Measurements from ENCODE around the gene MROH7. TPM values are rescaled to one million over a fixed set of nuclear protein-coding genes. Genes with fewer than 3 reads are reported as not detected.

Gene MROH7
- total and polyA plus RNA-seq, 4 donors: 0.07 to 2.8 (median 0.58) TPM

GRCh38 chr1:54683453-54683852 is 41.9 kb downstream of the MROH7 start:
- Histone ChIP-seq H3K27me3 (ENCODE audit: control insufficient read depth in 4 of 4, insufficient read depth in 4 of 4, low read length in 3 of 4) (no peaks in the 10 kb centered on the region), H3K4me3 (ENCODE audit: low read depth in 1 of 3, low read length in 3 of 3) (no peak overlapping the region), H3K9ac (ENCODE audit: low read depth in 1 of 2, low read length in 2 of 2) (no peak overlapping the region), H3K4me1 (ENCODE audit: control insufficient read depth in 4 of 4, insufficient read depth in 4 of 4, low read length in 3 of 4) (peaks cover 0 to 14% (median 5%) of the 10 kb centered on the region in 4 donors), H3K36me3 (ENCODE audit: control insufficient read depth in 4 of 4, insufficient read depth in 3 of 4, low read depth in 1 of 4, low read length in 3 of 4) (peaks cover 0 to 9% (median 0%) of the 10 kb centered on the region in 4 donors), H3K9me3 (ENCODE audit: control insufficient read depth in 4 of 4, low read length in 3 of 4) (no peaks in the 10 kb centered on the region), H3K27ac (ENCODE audit: low read depth in 1 of 2, low read length in 2 of 2) (no peak overlapping the region)
- TF ChIP-seq FOXA1 (IDR thresholded peaks at IDR 0.05): no peak
- no peak for TF ChIP-seq RXRA (IDR thresholded peaks at IDR 0.05)
- TF ChIP-seq CTCF (IDR thresholded peaks at IDR 0.05; ENCODE audit: low read depth, low read length, missing input control): no peak
- TF ChIP-seq TAF1 (conservative IDR thresholded peaks at IDR 0.05): no peak
- TF ChIP-seq YY1 (IDR thresholded peaks at IDR 0.05): no peak
- no peak for TF ChIP-seq ZBTB33 (IDR thresholded peaks at IDR 0.05)
- TF ChIP-seq ATF3 (IDR thresholded peaks at IDR 0.05): no peak
- no peak for TF ChIP-seq HNF4G (IDR thresholded peaks at IDR 0.05)
- no peak for TF ChIP-seq JUND (IDR thresholded peaks at IDR 0.05)
- TF ChIP-seq MAX (IDR thresholded peaks at IDR 0.05): no peak
- TF ChIP-seq HNF4A (conservative IDR thresholded peaks at IDR 0.05): no peak
- no peak for TF ChIP-seq NR2F2 (IDR thresholded peaks at IDR 0.05)
- no peak for TF ChIP-seq RAD21 (IDR thresholded peaks at IDR 0.05)
- TF ChIP-seq EGR1 (IDR thresholded peaks at IDR 0.05; ENCODE audit: low read depth in 2 of 2): no peak
- TF ChIP-seq GABPA (IDR thresholded peaks at IDR 0.05 in 1 of 2, conservative IDR thresholded peaks at IDR 0.05 in 1 of 2): no peak
- WGBS: 96% methylated on average over 6 of the region's 6 CpGs
- no peak for DNase-seq (ENCODE audit: low spot score)

GRCh38 chr1:54685335-54685905 is 43.8 kb downstream of the MROH7 start:
- Histone ChIP-seq H3K36me3 (ENCODE audit: control insufficient read depth in 4 of 4, insufficient read depth in 3 of 4, low read depth in 1 of 4, low read length in 3 of 4) (peaks cover 0 to 6% (median 0%) of the 10 kb centered on the region in 4 donors), H3K4me3 (ENCODE audit: low read depth in 1 of 3, low read length in 3 of 3) (no peak overlapping the region), H3K9me3 (ENCODE audit: control insufficient read depth in 4 of 4, low read length in 3 of 4) (no peaks in the 10 kb centered on the region), H3K27me3 (ENCODE audit: control insufficient read depth in 4 of 4, insufficient read depth in 4 of 4, low read length in 3 of 4) (no peaks in the 10 kb centered on the region), H3K27ac (ENCODE audit: low read depth in 1 of 2, low read length in 2 of 2) (no peak overlapping the region), H3K9ac (ENCODE audit: low read depth in 1 of 2, low read length in 2 of 2) (no peak overlapping the region), H3K4me1 (ENCODE audit: control insufficient read depth in 4 of 4, insufficient read depth in 4 of 4, low read length in 3 of 4) (peaks cover 0 to 14% (median 5%) of the 10 kb centered on the region in 4 donors)
- WGBS: 84% methylated on average over 4 of the region's 4 CpGs
- no peak for TF ChIP-seq MAX (IDR thresholded peaks at IDR 0.05)
- no peak for TF ChIP-seq HNF4A (conservative IDR thresholded peaks at IDR 0.05)
- no peak for TF ChIP-seq JUND (IDR thresholded peaks at IDR 0.05)
- no peak for TF ChIP-seq HNF4G (IDR thresholded peaks at IDR 0.05)
- TF ChIP-seq YY1 (IDR thresholded peaks at IDR 0.05): no peak
- no peak for TF ChIP-seq NR2F2 (IDR thresholded peaks at IDR 0.05)
- no peak for TF ChIP-seq FOXA1 (IDR thresholded peaks at IDR 0.05)
- TF ChIP-seq EGR1 (IDR thresholded peaks at IDR 0.05; ENCODE audit: low read depth in 2 of 2): no peak
- TF ChIP-seq ATF3 (IDR thresholded peaks at IDR 0.05): no peak
- TF ChIP-seq TAF1 (conservative IDR thresholded peaks at IDR 0.05): no peak
- TF ChIP-seq RAD21 (IDR thresholded peaks at IDR 0.05): no peak
- no peak for DNase-seq (ENCODE audit: low spot score)

Data from liver (tissue), 9 donors.